Liver (tissue), 9 donors: ENCODE results near the gene ZNF580. TPM values are rescaled to one million over a fixed set of nuclear protein-coding genes. Genes with fewer than 3 reads are reported as not detected.

Experiments
- DNase-seq: peaks from one replicate; pipeline ENCODE4 v3.0.0-alpha.2; 2017; ENCODE audit warnings: low spot score
- H3K27ac ChIP-seq, 2 donors: one replicate each; pipeline ENCODE4 v1.7.0; 2013; ENCODE audit warnings: inconsistent platforms in 2 of 2, low read length in 2 of 2, control low read depth in 1 of 2, low read depth in 1 of 2, mild to moderate bottlenecking in 1 of 2
- H3K27me3 ChIP-seq, 4 donors: one replicate each; pipeline versions ENCODE4 v1.6.1 to v1.7.0; 2013; ENCODE audit warnings: low read length in 3 of 4, inconsistent platforms in 1 of 4, mild to moderate bottlenecking in 1 of 4, moderate library complexity in 1 of 4; ENCODE audit not compliant: control insufficient read depth in 4 of 4, insufficient read depth in 4 of 4
- H3K36me3 ChIP-seq, 4 donors: one replicate each; pipeline versions ENCODE4 v1.6.1 to v1.7.0; 2013; ENCODE audit warnings: low read length in 3 of 4, mild to moderate bottlenecking in 3 of 4, low read depth in 1 of 4, moderate library complexity in 1 of 4; ENCODE audit not compliant: control insufficient read depth in 4 of 4, insufficient read depth in 3 of 4
- H3K4me1 ChIP-seq, 4 donors: one replicate each; pipeline versions ENCODE4 v1.6.1 to v1.7.0; 2013; ENCODE audit warnings: low read length in 3 of 4, mild to moderate bottlenecking in 3 of 4, moderate library complexity in 1 of 4; ENCODE audit not compliant: control insufficient read depth in 4 of 4, insufficient read depth in 4 of 4
- H3K4me3 ChIP-seq, 3 donors: one replicate each; pipeline versions ENCODE4 v1.6.1 to v1.7.0; 2013; ENCODE audit warnings: low read length in 3 of 3, control low read depth in 1 of 3, low read depth in 1 of 3, mild to moderate bottlenecking in 1 of 3
- H3K9ac ChIP-seq, 2 donors: one replicate each; pipeline ENCODE4 v1.7.0; 2013; ENCODE audit warnings: low read length in 2 of 2, mild to moderate bottlenecking in 2 of 2, moderate library complexity in 2 of 2, control low read depth in 1 of 2, low read depth in 1 of 2
- H3K9me3 ChIP-seq, 4 donors: one replicate each; pipeline versions ENCODE4 v1.6.1 to v1.7.0; 2013; ENCODE audit warnings: low read length in 3 of 4; ENCODE audit not compliant: control insufficient read depth in 4 of 4
- ATF3 ChIP-seq: IDR thresholded peaks from 2 replicates; pipeline ENCODE4 v1.6.1; 2016; ENCODE audit warnings: antibody characterized with exemption
- CTCF ChIP-seq: fragments of 150-350 bp; IDR thresholded peaks from 2 replicates; pipeline ENCODE4 v1.5.1; 2017; ENCODE audit warnings: improper control_type of control experiment, low read depth, low read length; ENCODE audit not compliant: missing input control
- EGR1 ChIP-seq, 2 donors: IDR thresholded peaks; 2 replicates each; pipeline ENCODE4 v1.6.1; 2016 to 2018; ENCODE audit warnings: antibody characterized with exemption in 2 of 2, low read depth in 2 of 2
- FOXA1 ChIP-seq: IDR thresholded peaks from 2 replicates; pipeline ENCODE4 v1.6.1; 2016; ENCODE audit warnings: antibody characterized with exemption
- FOXA2 ChIP-seq: IDR thresholded peaks from 2 replicates; pipeline ENCODE4 v1.6.1; 2016; ENCODE audit warnings: antibody characterized with exemption
- GABPA ChIP-seq, 2 donors: IDR thresholded peaks in 1 of 2; conservative IDR thresholded peaks in 1 of 2; 2 replicates each; pipeline ENCODE4 v1.6.1; 2016; ENCODE audit warnings: antibody characterized with exemption in 2 of 2, mild to moderate bottlenecking in 1 of 2, moderate library complexity in 1 of 2
- HNF4A ChIP-seq, 2 donors: conservative IDR thresholded peaks; 2 replicates each; pipeline ENCODE4 v1.6.1; 2016; ENCODE audit warnings: antibody characterized with exemption in 2 of 2, mild to moderate bottlenecking in 2 of 2
- HNF4G ChIP-seq: IDR thresholded peaks from 2 replicates; pipeline ENCODE4 v1.6.1; 2016; ENCODE audit warnings: antibody characterized with exemption
- JUND ChIP-seq, 2 donors: IDR thresholded peaks; 2 replicates each; pipeline ENCODE4 v1.6.1; 2016; ENCODE audit warnings: antibody characterized with exemption in 2 of 2
- NR2F2 ChIP-seq: IDR thresholded peaks from 2 replicates; pipeline ENCODE4 v1.6.1; 2016; ENCODE audit warnings: antibody characterized with exemption
- RAD21 ChIP-seq, 2 donors: IDR thresholded peaks; 2 replicates each; pipeline ENCODE4 v1.6.1; 2016; ENCODE audit warnings: antibody characterized with exemption in 2 of 2, mild to moderate bottlenecking in 2 of 2
- RXRA ChIP-seq, 2 donors: IDR thresholded peaks; 2 replicates each; pipeline ENCODE4 v1.6.1; 2017 to 2018; ENCODE audit warnings: antibody characterized with exemption in 2 of 2, mild to moderate bottlenecking in 1 of 2
- SP1 ChIP-seq: IDR thresholded peaks from 2 replicates; pipeline ENCODE4 v1.6.1; 2018; ENCODE audit warnings: antibody characterized with exemption, mild to moderate bottlenecking
- TAF1 ChIP-seq: conservative IDR thresholded peaks from 2 replicates; pipeline ENCODE4 v1.6.1; 2016; ENCODE audit warnings: antibody characterized with exemption, mild to moderate bottlenecking
- YY1 ChIP-seq: IDR thresholded peaks from 2 replicates; pipeline ENCODE4 v1.6.1; 2016; ENCODE audit warnings: antibody characterized with exemption, mild to moderate bottlenecking
- ZBTB33 ChIP-seq: IDR thresholded peaks from 2 replicates; pipeline ENCODE4 v1.6.1; 2016; ENCODE audit warnings: antibody characterized with exemption
- WGBS: extraction: QIAGEN DNeasy Blood & Tissue Kit; methylation state at CpG from one replicate; pipeline ENCODE4 v1.1.7; 2013; 5-methylcytosine and 5-hydroxymethylcytosine counted together
- polyA plus RNA-seq, 2 donors: library from polyadenylated mRNA; stranded (reverse) in 1 of 2; unstranded in 1 of 2; fragments of 200-250 nt in 1 of 2; fragments of >200 nt in 1 of 2; fragmentation: Nextera tagmentation in 1 of 2; extraction: Ambion mirVana in 1 of 2; gene quantifications; one replicate each; pipeline versions ENCODE4 v1.2.1 to v1.2.3, GENCODE V29; 2013 to 2015
- total RNA-seq, 2 donors: library from RNA; depleted of rRNA; stranded (reverse); fragments of >200 nt; gene quantifications; one replicate each; pipeline ENCODE4 v1.2.3, GENCODE V29; 2014
- TF ChIP-seq, protein P1 (sequence below): IDR thresholded peaks from 2 replicates; pipeline ENCODE4 v1.6.1; 2016; ENCODE audit warnings: antibody characterized with exemption
- donor health status: healthy.
- donor health status: healthy.
- donor health status: healthy.
- donor health status: healthy.
- donor health status: healthy.

ZNF580 gene
- total and polyA plus RNA-seq, 4 donors = 2.6 to 5.2 (median 5.1) TPM

- no peaks in the 10 kb centered on the region for H3K36me3 ChIP-seq
- H3K27me3 ChIP-seq = no peaks in the 10 kb centered on the region
- 90% methylated on average over 21 of the region's 21 CpGs for WGBS
- no peak for DNase-seq
- H3K9ac ChIP-seq = no peak overlapping the region
- H3K4me1 ChIP-seq = peaks cover 1 to 30% (median 26%) of the 10 kb centered on the region in 4 donors
- H3K9me3 ChIP-seq = no peaks in the 10 kb centered on the region
- H3K4me3 ChIP-seq = no peak overlapping the region
- TF ChIP-seq ZBTB33 (no peak), RAD21 (IDR thresholded peaks at IDR 0.05) (no peak), ATF3 (no peak)
- TF ChIP-seq, protein P1, sequence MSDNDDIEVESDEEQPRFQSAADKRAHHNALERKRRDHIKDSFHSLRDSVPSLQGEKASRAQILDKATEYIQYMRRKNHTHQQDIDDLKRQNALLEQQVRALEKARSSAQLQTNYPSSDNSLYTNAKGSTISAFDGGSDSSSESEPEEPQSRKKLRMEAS = no peak
- no peak overlapping the region for H3K27ac ChIP-seq
These were observed 37.7 kb upstream of the ZNF580 start for GRCh38 chr19:55603115-55603514.

GRCh38 chr19:55603581-55604292, 37.1 kb upstream of the ZNF580 start:
- no peak overlapping the region for H3K27ac ChIP-seq
- TF ChIP-seq RAD21 (IDR thresholded peaks at IDR 0.05) (no peak), GABPA (IDR thresholded peaks at IDR 0.05 in 1 of 2, conservative IDR thresholded peaks at IDR 0.05 in 1 of 2) (no peak), HNF4A (conservative IDR thresholded peaks at IDR 0.05) (no peak), CTCF (no peak), FOXA1 (no peak)
- TF ChIP-seq, protein P1 = no peak
- no peak overlapping the region for H3K9ac ChIP-seq
- H3K4me1 ChIP-seq = peaks cover 1 to 28% (median 25%) of the 10 kb centered on the region in 4 donors
- WGBS = 76% methylated on average over 22 of the region's 22 CpGs
- no peaks in the 10 kb centered on the region for H3K36me3 ChIP-seq
- H3K9me3 ChIP-seq = no peaks in the 10 kb centered on the region
- H3K27me3 ChIP-seq = no peaks in the 10 kb centered on the region
- DNase-seq = no peak
- H3K4me3 ChIP-seq = no peak overlapping the region

- DNase-seq = peak; percentile 88
- peak overlapping the region; percentile 55 to 91 (median 76) for H3K4me3 ChIP-seq
- WGBS = under 1% methylated on average over 43 of the region's 43 CpGs
- H3K36me3 ChIP-seq = peaks cover 0 to 8% (median 2%) of the 10 kb centered on the region in 4 donors
- no peak overlapping the region for H3K9ac ChIP-seq
- H3K9me3 ChIP-seq = no peaks in the 10 kb centered on the region
- H3K4me1 ChIP-seq = peaks cover 1 to 28% (median 23%) of the 10 kb centered on the region in 4 donors
- H3K27me3 ChIP-seq = no peaks in the 10 kb centered on the region
- peak overlapping the region; percentile 92 for H3K27ac ChIP-seq
- peak; percentile 36 to 76 for TF ChIP-seq EGR1 (IDR thresholded peaks at IDR 0.05; ENCODE audit: low read depth in 2 of 2)
- TF ChIP-seq SP1 = peak; percentile 36
- no peak for TF ChIP-seq RXRA (IDR thresholded peaks at IDR 0.05)
- no peak for TF ChIP-seq FOXA1
- no peak for TF ChIP-seq JUND (IDR thresholded peaks at IDR 0.05)
- TF ChIP-seq NR2F2 = no peak
- no peak for TF ChIP-seq FOXA2
- no peak for TF ChIP-seq ZBTB33
- TF ChIP-seq GABPA (IDR thresholded peaks at IDR 0.05 in 1 of 2, conservative IDR thresholded peaks at IDR 0.05 in 1 of 2) = peak; percentile 72 to 92
- no peak for TF ChIP-seq CTCF
- no peak for TF ChIP-seq HNF4G
- TF ChIP-seq, protein P1 = no peak
- peak; percentile 68 for TF ChIP-seq YY1
- TF ChIP-seq TAF1 = no peak
- TF ChIP-seq HNF4A (conservative IDR thresholded peaks at IDR 0.05) = no peak
- peak in 1 of 2 donors; percentile 9 for TF ChIP-seq RAD21 (IDR thresholded peaks at IDR 0.05)
These were observed 35.6 kb upstream of the ZNF580 start for GRCh38 chr19:55605207-55605636.
